PFSK-1 (cell line): ENCODE measurements around the gene DIP2C.

Source experiments
- FOXP2 ChIP-seq: optimal IDR thresholded peaks from 2 replicates; pipeline ENCODE3; 2011; ENCODE audit warnings: borderline replicate concordance, control low read depth, inconsistent platforms; ENCODE audit not compliant: insufficient read depth; ENCODE audit errors: extremely low read length, extremely low read depth
- POLR2AphosphoS5 ChIP-seq: IDR thresholded peaks from 2 replicates; pipeline ENCODE4 v1.6.1; 2012; ENCODE audit warnings: low read depth, mild to moderate bottlenecking, control low read depth, low read length, moderate library complexity
- REST ChIP-seq, 2 experiments: IDR thresholded peaks; 2 replicates each; pipeline versions ENCODE4 v1.6.1 to v1.8.0; 2011 to 2012; ENCODE audit warnings: low read depth in 2 of 2, low read length in 2 of 2, control low read depth in 1 of 2, inconsistent platforms in 1 of 2, mild to moderate bottlenecking in 1 of 2, moderate library complexity in 1 of 2; ENCODE audit not compliant: insufficient read depth in 1 of 2
- SIN3A ChIP-seq: IDR thresholded peaks from 2 replicates; pipeline ENCODE4 v1.6.1; 2012; ENCODE audit warnings: mild to moderate bottlenecking, low read length, moderate library complexity, borderline replicate concordance; ENCODE audit not compliant: insufficient read depth
- TAF1 ChIP-seq: IDR thresholded peaks from 2 replicates; pipeline ENCODE4 v1.6.1; 2012; ENCODE audit warnings: low read length, control low read depth, borderline replicate concordance; ENCODE audit not compliant: insufficient read depth

DIP2C gene

GRCh38 chr10:317271-317769 lies 372.1 kb downstream of the DIP2C start:
- TF ChIP-seq POLR2AphosphoS5 (no peak), SIN3A (no peak), REST (IDR thresholded peaks at IDR 0.05; ENCODE audit: insufficient read depth in 1 of 2, low read depth in 2 of 2, low read length in 2 of 2) (no peak), TAF1 (no peak), FOXP2 (no peak)

GRCh38 chr10:316390-316789 lies 373.1 kb downstream of the DIP2C start:
- TF ChIP-seq POLR2AphosphoS5, result no peak
- TF ChIP-seq FOXP2, result no peak
- TF ChIP-seq REST (IDR thresholded peaks at IDR 0.05; ENCODE audit: insufficient read depth in 1 of 2, low read depth in 2 of 2, low read length in 2 of 2), result no peak
- no peak for TF ChIP-seq TAF1
- no peak for TF ChIP-seq SIN3A

- no peak for TF ChIP-seq TAF1
- no peak for TF ChIP-seq REST (IDR thresholded peaks at IDR 0.05; ENCODE audit: insufficient read depth in 1 of 2, low read depth in 2 of 2, low read length in 2 of 2)
- TF ChIP-seq POLR2AphosphoS5, result no peak
- no peak for TF ChIP-seq SIN3A
- TF ChIP-seq FOXP2, result no peak
Observed at GRCh38 chr10:314871-315270, 374.6 kb downstream of the DIP2C start.

- TF ChIP-seq FOXP2 (no peak), REST (IDR thresholded peaks at IDR 0.05; ENCODE audit: insufficient read depth in 1 of 2, low read depth in 2 of 2, low read length in 2 of 2) (no peak), TAF1 (no peak), SIN3A (no peak), POLR2AphosphoS5 (no peak)
Observed at GRCh38 chr10:314381-314780, 375.1 kb downstream of the DIP2C start.

GRCh38 chr10:311901-312665 lies 377.4 kb downstream of the DIP2C start:
- no peak for TF ChIP-seq FOXP2
- TF ChIP-seq POLR2AphosphoS5, result no peak
- no peak for TF ChIP-seq TAF1
- TF ChIP-seq SIN3A, result no peak
- no peak for TF ChIP-seq REST (IDR thresholded peaks at IDR 0.05; ENCODE audit: insufficient read depth in 1 of 2, low read depth in 2 of 2, low read length in 2 of 2)
